GM10248 (cell line): ENCODE results near the gene FTO.

ENCODE experiments used
- CTCF ChIA-PET: fragments of 300-600 bp; sonication (Branson Sonifier 250); formaldehyde crosslinking; extraction: SDS; loops from one replicate; lab custom pipeline; 2021; ENCODE audit warnings: antibody characterized with exemption; lab: Yijun Ruan, JAX
- POLR2A ChIA-PET: fragments of 350-650 bp; sonication (Branson Sonifier 250); formaldehyde crosslinking; extraction: SDS; loops from one replicate; lab custom pipeline; 2020; ENCODE audit warnings: antibody characterized with exemption; lab: Yijun Ruan, JAX
- DNase-seq: peaks from one replicate; pipeline ENCODE4 v3.0.0; 2012; ENCODE audit errors: extremely low spot score
- TF ChIP-seq, protein P1 (sequence below): IDR thresholded peaks from 2 replicates; pipeline ENCODE4 v1.5.1; 2012; ENCODE audit warnings: mild to moderate bottlenecking, low read depth; ENCODE audit errors: extremely low read depth, missing control alignments, control extremely low read depth

FTO gene

DNA sequence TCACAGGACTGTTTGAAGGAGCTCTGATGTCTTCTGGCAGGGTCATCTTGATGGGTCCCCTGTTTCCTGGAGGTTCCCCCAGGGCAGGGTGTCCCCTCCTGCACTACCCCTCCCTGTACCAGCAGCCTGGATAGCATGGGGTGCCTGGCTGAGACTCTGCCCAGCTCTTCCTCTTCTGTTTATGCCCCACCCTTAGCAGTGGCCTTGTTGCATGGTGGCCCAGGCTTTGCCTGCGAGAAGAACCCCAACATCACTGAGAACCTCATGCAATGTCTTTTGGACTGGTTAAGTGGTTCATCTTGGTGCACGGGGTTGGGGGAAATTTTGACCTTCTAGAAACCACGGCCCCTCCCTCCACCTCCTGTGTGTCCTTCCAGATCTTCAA is 460.8 kb downstream of the FTO start:
- TF ChIP-seq, protein P1, sequence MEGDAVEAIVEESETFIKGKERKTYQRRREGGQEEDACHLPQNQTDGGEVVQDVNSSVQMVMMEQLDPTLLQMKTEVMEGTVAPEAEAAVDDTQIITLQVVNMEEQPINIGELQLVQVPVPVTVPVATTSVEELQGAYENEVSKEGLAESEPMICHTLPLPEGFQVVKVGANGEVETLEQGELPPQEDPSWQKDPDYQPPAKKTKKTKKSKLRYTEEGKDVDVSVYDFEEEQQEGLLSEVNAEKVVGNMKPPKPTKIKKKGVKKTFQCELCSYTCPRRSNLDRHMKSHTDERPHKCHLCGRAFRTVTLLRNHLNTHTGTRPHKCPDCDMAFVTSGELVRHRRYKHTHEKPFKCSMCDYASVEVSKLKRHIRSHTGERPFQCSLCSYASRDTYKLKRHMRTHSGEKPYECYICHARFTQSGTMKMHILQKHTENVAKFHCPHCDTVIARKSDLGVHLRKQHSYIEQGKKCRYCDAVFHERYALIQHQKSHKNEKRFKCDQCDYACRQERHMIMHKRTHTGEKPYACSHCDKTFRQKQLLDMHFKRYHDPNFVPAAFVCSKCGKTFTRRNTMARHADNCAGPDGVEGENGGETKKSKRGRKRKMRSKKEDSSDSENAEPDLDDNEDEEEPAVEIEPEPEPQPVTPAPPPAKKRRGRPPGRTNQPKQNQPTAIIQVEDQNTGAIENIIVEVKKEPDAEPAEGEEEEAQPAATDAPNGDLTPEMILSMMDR: no peak
- DNase-seq: no peak
- CTCF ChIA-PET: no interaction called here
- POLR2A ChIA-PET: no interaction called here

DNA sequence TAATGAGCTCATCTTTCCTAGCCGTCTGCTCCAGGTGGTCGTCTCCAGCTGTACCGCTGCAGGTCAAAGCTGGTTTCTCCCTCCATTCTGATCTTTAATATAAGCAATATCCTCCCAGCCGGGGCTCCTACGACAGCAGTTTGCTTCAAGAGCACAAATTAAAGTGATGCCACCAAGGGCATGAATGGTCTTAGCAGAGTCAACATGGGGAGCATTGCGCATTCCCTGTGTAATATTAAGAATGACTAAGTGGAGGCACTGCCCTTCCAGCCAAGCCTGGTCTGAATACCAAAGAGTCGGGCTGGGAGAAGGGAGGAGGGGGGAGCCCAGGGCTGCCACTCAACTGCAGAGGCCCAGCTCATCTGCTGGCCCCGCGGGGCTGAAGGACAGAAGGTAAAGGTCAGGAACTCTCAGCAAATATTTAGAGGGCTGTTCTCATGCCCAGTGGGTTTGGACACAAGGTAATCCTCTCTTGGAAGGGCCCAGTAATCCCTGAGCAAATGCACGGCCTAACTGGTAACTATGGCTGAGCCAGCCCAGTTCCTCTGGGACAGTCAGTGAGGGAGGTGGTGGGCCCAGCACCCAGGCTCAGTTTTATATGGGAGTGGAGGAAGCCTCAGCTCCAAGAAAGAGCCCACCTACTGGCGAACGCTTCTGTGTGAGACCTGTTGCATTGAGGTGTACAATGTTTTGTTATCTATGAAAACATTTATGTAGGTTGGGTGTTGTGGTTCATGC is 461.4 kb downstream of the FTO start:
- TF ChIP-seq, protein P1: no peak
- DNase-seq: no peak
- ChIA-PET POLR2A (no interaction called here), CTCF (no interaction called here)

DNA sequence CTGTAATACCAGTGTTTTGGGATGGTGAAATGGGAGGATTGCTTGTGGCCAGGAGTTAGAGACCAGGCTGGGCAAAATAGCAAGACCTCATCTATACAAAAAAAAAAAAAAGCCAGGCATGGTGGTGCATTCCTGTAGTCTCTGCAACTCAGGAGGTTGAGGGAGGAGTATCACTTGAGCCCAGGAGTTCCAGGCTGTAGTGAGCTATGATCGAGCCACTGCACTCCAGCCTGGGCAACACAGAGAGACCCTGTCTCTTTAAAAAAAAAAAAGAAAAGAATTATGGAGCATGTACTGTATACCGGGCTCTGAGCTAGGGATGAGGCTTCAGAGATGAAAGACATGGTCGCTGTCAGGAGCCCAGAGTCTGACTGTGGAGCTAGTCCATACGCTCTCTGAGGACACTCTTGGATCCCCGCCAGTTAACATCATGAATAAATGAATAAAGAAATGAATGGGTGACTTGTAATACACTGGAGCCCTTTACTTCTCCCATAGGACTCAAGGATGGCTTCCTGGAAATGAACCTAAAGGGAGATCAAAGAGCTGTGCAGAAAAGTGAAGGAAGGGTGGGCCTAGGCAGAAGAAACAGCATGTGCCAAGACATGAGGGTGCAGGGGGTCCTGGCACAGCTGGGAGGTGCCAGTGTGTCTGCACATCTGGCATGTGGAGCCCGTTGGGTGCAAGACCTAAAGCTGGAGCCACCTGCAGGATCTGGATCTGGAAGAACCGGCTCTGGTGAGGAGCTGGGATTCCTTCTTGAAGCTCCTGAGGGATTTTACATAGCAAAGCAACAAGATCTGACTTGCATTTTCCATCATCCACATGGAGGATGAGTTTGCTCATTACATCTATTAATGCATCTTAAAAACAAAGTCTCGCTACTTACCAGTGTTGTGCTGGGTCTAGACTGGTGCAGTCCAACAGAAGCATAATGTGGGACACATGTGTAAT is 462.2 kb downstream of the FTO start:
- DNase-seq: no peak
- TF ChIP-seq, protein P1: no peak
- ChIA-PET POLR2A (no interaction called here), CTCF (no interaction called here)

DNA sequence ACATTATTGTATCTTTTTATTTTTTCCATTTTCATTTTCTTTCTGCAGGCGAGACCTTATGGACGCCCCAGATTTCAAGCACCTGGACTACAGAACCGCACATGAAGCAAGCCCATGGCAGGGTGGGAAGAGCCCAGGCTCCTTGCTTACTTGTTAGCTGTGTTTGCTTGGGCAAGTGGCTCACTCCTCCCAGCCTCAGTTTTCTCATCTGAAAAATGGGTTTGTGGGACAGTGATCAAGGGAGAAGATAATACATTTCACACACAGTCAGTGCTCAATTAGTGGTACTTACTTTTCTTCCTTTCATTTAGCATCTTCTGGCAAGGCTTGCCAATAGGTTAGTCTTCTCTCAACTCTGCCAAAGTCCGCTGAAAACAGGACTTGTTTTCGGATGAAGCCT is 465.2 kb downstream of the FTO start:
- CTCF ChIA-PET: no interaction called here
- POLR2A ChIA-PET: no interaction called here
- TF ChIP-seq, protein P1: no peak
- no peak for DNase-seq

DNA sequence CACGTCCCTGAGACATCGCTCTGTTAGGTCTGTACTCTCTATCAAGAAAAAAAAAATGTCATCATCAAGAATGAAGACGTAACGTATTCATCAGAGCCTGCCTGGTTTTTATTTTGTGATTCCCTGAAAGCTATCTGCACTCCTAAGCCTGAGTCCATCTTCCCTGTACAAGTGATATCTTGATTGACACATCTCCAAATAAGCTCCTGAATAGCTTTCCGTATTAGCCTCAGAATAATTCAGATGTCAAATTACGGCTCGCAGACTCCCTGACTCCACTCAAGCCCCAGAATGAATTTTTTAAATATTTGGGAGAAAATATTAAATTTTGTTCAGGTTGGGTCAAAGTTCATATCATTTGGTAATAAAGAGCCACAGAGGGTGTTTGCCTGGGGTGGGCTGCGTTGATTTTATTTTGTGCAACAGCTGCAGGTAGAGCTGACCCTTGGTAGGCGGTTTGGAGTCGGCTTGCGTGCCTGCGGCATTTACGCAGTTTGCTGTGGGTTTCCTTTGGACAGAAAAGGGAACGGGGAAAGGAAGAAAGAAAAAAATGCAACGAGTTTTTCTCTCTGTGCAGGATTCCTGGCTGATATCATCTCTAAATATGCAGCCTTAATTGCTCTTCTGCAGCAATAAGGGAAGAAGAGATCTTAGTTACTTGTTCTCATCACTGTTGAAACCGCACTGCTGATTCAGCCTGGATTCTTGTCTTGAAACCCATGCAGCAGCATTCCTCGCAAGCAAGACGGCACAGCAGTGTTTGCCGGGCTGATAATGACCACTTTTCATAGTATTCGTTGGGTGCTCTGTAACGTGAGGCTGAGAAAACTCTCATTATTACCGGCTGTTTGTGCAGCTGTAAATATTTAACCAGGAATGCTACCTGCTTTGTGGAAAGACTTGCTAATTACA is 467.9 kb downstream of the FTO start:
- POLR2A ChIA-PET: no interaction called here
- DNase-seq: no peak
- CTCF ChIA-PET: no interaction called here

More for the DNA sequence above, 467.9 kb downstream of the FTO start:
- TF ChIP-seq, protein P1: no peak
